ENCODE data around the gene ERVMER34-1. TPM values are rescaled to one million over a fixed set of nuclear protein-coding genes. Genes with fewer than 3 reads are reported as not detected.

Gene ERVMER34-1
- total RNA-seq, 5 donors from 2014 or later (not counting 1 experiment from before 2014, with no cell fraction given), result not detected

GRCh38 chr4:52694936-52695335 is 56.3 kb downstream of the ERVMER34-1 start:
- no peaks in the 10 kb centered on the region for H3K36me3 ChIP-seq (ENCODE audit: control insufficient read depth in 2 of 2, extremely low read depth in 1 of 2, insufficient read depth in 1 of 2, low read length in 1 of 2)
- Mint-ChIP-seq H3K9me3 (peaks cover 17 to 30% (median 23%) of the 10 kb centered on the region in 3 donors), H3K4me1 (peaks cover 0 to 5% (median 4%) of the 10 kb centered on the region in 3 donors), H3K27ac (no peak overlapping the region), H3K27me3 (peaks cover 8 to 21% of the 10 kb centered on the region in 2 donors), H3K4me3 (no peak overlapping the region), H3K36me3 (peaks cover 18% of the 10 kb centered on the region)
- no peaks in the 10 kb centered on the region for H3K9me3 ChIP-seq
- peaks cover 0 to 5% of the 10 kb centered on the region in 2 experiments for H3K27me3 ChIP-seq (replicated peaks in 1 of 2; ENCODE audit: control insufficient read depth in 2 of 2, extremely low read depth in 1 of 2, insufficient read depth in 2 of 2, low read length in 1 of 2)
- DNase-seq (no peak), ATAC-seq (replicated peaks in 1 of 4) (no peak)
- no peak overlapping the region for H3K27ac ChIP-seq (ENCODE audit: low read length)
- POLR2A ChIA-PET, result no interaction called here
- WGBS (ENCODE audit: insufficient coverage), result 100% methylated on average over 1 of the region's 2 CpGs
- no peaks in the 10 kb centered on the region for H3K4me1 ChIP-seq (ENCODE audit: control insufficient read depth in 1 of 2, extremely low read depth in 1 of 2, insufficient read depth in 2 of 2, low read length in 2 of 2)
- CTCF ChIA-PET, result no interaction called here
- no peak overlapping the region for H3K4me3 ChIP-seq (ENCODE audit: control insufficient read depth in 1 of 2, extremely low read depth in 1 of 2, low read length in 1 of 2)

- H3K27ac Mint-ChIP-seq, result no peak overlapping the region
- peaks cover 0 to 5% (median 4%) of the 10 kb centered on the region in 3 donors for H3K4me1 Mint-ChIP-seq
- DNase-seq (no peak), ATAC-seq (replicated peaks in 1 of 4) (no peak)
- Histone ChIP-seq H3K4me3 (ENCODE audit: control insufficient read depth in 1 of 2, extremely low read depth in 1 of 2, low read length in 1 of 2) (no peak overlapping the region), H3K27me3 (replicated peaks in 1 of 2; ENCODE audit: control insufficient read depth in 2 of 2, extremely low read depth in 1 of 2, insufficient read depth in 2 of 2, low read length in 1 of 2) (peaks cover 0 to 5% of the 10 kb centered on the region in 2 experiments), H3K27ac (ENCODE audit: low read length) (no peak overlapping the region), H3K4me1 (ENCODE audit: control insufficient read depth in 1 of 2, extremely low read depth in 1 of 2, insufficient read depth in 2 of 2, low read length in 2 of 2) (no peaks in the 10 kb centered on the region), H3K9me3 (no peaks in the 10 kb centered on the region), H3K36me3 (ENCODE audit: control insufficient read depth in 2 of 2, extremely low read depth in 1 of 2, insufficient read depth in 1 of 2, low read length in 1 of 2) (no peaks in the 10 kb centered on the region)
- ChIA-PET CTCF (no interaction called here), POLR2A (no interaction called here)
- H3K4me3 Mint-ChIP-seq, result no peak overlapping the region
- H3K36me3 Mint-ChIP-seq, result peaks cover 18% of the 10 kb centered on the region
- H3K27me3 Mint-ChIP-seq, result peaks cover 8 to 21% of the 10 kb centered on the region in 2 donors
- peaks cover 17 to 30% (median 23%) of the 10 kb centered on the region in 3 donors for H3K9me3 Mint-ChIP-seq
Measured at GRCh38 chr4:52693492-52693891, 57.7 kb downstream of the ERVMER34-1 start.

Other genes with a start within 250 kb of the ERVMER34-1 start
- 10 to 100 TPM in 4 of 5 donors, 1 to 10 TPM in 1; 8.0 to 16.3 (median 12.6) TPM for gene USP46, start 92.1 kb downstream of the ERVMER34-1 start, total RNA-seq
- gene RASL11B, start 110.9 kb upstream of the ERVMER34-1 start, total RNA-seq, result under 1 TPM in 4 of 5 donors, not detected in 1; 0.32 to 0.72 (median 0.39) TPM